Measurements from ENCODE around the gene ATP1A4.
A peak's percentile ranks its signal among the peaks of the same experiment; 100 is the strongest.

ATP1A4 gene

DNA sequence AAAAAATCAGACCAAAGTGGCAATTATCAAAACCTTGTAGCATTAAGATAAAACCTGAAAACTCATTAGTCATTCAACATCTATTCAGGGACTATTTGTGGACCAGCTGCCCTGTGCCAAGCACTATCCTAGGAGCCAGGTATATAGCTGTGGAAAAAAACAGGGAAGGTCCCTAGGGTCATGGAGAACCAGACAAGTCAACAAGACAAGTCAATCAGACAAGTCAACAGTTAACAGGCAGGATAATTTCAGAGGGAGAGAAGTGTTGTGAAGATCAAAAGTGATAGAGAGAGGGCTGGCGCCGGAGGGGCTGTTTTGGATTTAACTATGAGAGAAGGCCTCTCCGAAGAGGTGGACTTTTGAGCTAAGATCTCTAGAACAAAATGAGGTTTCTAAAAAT lies 3.3 kb upstream of the ATP1A4 start:
- DNase-seq: no peak

DNA sequence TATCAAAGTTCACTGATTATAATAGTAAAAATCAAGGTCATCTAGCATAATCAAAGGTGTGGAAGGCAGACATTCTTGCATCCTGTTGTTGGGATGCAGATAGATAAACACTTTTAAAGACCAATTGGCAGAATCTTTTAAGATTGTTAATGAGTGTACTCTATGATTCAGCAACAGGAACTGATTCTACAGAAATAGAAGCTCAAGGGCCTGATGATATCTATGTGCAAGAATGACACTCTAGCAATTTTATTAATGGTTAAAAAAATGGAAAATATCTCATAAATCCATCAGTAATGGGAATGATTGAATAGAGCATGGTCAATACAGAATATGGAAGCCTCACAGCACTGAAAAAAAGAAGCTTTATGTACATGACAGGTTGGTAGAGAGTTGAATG lies 2.2 kb upstream of the ATP1A4 start:
- DNase-seq: no peak

DNA sequence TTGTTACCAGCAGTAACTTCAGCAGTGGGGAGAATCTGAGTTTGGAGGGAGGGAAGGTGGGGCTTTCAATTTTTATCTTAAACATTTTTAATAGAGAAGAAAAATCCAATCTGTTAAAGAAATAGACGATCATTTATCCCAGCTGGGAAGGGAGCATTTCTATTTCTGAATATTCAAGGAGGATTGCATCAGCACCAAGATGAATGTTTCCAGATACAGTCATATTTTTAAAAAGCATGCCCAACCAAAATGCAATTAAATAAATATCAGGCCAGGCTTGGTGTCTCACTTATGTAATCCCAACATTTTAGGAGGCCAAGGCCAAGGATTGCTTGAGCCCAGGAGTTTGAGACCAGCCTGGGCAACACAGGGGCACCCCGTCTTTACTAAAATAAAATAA lies 1.7 kb upstream of the ATP1A4 start:
- DNase-seq: no peak

DNA sequence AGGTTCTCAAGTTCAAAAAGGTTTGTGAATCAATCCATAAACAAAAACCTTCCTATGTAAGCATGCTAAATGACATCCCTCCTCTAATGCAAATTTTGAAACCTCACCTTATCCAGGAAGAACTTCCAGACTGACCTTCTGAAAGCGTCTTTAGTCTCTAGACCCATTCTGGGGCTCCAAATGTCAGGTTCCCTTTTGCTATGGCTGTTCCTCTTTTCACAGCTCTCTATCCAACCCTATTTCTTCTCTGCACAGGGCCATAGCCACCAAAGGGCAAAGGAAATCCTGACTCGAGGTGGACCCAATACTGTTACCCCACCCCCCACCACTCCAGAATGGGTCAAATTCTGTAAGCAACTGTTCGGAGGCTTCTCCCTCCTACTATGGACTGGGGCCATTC lies 3.4 kb downstream of the ATP1A4 start:
- no peak for DNase-seq

DNA sequence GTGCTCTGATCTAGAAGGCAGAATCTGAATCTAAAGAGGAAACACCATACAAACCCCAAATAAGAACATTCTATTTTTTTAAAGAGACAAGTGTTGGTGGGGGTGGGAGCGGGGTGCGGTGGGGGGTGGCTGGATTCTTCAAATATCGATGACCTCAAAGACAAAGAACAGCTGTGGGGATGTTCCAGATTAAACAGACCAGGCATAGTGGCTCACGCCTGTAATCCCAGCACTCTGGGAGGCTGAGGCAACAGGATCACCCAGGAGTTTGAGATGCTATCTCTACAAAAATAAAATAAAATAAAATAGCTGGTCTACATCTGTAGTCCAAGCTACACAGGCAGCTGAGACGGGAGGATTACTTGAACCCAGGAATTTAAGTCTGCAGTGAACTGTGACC lies 5.0 kb downstream of the ATP1A4 start:
- DNase-seq: no peak

DNA sequence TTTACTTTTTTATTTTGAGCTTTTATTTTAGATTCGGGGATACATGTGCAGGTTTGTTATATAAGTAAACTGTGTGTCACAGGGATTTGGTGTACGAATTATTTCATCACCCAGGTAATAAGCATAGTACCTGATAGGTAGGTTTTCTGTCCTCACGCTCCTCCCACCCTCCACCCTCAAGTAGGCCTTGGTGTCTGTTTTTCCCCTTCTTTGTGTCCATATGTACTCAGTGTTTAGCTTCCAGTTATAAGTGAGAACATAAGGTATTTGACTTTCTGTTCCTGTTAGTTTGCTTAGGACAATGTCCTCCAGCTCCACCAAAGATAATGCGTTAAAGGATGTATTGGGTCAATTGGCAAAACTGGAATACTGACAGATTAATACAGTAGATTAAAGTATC lies 5.8 kb downstream of the ATP1A4 start:
- no peak for DNase-seq

DNA sequence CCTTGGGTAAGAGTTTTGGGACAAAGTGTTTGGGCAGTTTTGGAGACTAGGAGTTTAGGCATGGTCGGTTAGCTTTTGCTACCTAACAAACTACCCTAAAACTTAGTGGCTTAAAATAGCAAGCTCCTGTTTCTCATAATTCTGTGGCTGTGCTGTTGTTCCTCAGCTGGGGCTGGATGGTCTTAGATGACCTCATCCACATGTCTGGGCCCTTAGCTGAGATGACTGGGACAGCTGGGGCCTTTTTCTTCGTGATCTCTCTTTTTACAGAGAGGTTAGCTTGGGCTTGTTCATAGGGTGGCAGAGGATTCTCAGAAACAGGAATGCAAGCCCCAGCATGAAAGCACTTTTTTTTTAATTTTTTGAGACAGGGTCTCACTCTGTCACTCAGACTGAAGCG lies 6.6 kb downstream of the ATP1A4 start:
- no peak for DNase-seq

DNA sequence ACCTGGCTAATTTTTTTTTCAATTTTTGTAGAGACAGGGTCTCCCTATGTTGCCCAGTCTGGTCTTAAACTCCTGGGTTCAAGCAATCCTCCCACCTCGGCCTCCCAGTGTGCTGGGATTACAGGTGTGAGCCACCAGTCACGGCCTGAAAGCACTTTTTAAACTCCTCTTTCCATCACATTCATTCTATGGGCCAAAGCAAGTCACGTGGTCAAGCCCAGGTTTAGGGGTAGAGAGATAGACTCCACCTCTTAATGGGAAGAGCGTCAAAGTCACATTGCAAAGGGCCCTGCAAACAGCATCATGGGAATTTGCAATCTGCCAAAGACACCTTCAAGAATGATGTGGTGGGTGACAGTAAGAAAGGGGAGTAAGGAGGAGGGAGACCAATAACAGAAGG lies 7.1 kb downstream of the ATP1A4 start:
- no peak for DNase-seq

DNA sequence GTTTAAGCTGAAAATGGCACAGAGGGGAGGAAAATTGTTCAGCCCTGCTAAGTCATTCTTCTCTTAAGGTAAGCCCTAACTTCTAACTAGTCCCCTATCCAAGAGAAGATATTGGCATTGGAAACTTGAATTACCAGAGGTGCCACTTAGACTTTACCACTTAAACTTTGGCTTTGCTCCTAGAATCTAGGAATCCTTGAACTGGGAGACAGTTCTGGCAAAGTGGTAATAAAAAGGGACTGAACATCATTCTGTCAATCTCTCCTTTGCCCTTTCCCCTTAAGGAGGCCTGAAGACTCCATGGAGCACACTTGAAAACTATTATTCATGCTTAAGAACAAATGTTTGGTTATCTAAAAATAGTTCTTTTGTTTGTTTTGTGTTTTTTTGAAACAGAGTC lies 8.4 kb downstream of the ATP1A4 start:
- DNase-seq: no peak

DNA sequence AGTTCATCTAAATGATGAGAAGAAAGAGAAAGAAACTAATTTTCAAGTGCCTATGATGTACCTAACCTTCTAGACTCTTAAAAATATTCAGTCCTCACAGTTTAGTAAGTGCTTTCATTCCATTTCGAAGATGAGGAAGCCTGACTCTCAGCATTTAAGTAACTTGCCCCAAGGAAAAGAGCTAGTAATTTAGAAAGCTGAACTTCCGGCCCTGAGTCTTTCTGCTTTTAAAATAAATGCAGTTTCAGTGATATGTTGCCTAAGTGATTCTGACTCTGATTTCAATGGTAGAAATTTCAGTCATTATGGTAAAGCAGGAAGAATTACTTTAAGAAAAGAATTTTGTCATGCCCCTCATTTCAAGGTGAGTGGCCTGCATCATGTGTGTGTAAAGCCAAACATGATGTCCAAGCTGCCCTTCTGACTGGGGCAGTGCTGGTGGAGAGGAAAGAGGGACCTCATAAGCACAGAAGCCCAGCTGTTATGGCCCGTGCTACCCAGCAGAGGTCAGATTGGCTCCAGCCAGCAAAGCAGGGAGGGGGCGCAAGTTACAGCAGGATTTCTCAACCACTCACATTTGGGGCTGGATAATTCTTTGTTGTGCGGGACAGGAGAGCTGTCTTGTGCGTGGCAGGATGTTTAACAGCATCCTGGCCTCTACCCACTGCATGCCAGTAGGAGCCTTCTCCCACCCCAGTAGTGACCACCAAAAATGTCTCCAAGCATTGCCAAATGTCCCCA lies 10.7 kb downstream of the ATP1A4 start:
- DNase-seq: no peak

DNA sequence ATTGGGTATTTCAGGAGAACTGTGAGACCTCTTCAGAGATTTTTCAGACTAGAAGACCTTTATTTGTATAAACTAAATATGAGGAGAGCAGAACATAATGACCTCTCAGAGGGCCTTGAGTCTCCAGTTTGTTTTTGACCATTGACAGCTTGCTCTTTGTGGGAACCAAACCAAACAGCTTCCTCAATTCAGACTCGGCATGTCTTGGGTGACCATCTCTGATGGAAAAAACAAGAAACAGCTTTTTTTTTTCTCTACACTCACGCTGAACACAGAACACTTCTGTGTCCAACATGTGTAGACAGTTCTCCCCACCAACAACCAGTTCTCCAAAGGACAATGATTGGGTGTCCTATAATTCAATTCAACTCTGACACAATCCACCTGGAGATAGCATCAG lies 11.5 kb downstream of the ATP1A4 start:
- no peak for DNase-seq

DNA sequence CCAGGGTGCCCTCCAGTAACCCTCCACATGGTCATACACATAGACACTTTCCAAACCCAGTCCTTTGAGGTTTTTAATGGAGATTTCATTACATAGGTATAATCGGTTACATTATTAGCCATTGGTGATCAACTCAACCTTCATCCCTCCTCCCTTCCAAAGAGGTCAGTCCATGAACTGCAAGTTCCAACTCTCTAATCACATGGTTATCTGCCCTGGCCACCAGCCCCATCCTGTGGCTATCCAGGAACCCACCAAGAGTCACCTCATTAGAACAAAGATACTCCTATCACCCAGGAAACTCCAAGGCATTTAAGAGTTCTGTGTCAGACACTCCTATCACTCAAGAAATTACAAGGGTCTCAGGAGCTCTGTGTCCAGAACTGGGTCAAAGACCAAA lies 12.2 kb downstream of the ATP1A4 start:
- no peak for DNase-seq

DNA sequence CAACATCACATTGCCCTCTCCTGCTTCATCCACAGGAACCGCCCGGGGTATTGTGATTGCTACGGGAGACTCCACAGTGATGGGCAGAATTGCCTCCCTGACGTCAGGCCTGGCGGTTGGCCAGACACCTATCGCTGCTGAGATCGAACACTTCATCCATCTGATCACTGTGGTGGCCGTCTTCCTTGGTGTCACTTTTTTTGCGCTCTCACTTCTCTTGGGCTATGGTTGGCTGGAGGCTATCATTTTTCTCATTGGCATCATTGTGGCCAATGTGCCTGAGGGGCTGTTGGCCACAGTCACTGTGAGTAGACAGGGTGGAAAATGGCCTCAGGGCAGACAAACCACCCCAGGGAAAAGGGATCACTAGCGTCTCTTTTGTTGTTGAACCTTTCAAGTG lies 12.7 kb downstream of the ATP1A4 start:
- no peak for DNase-seq

DNA sequence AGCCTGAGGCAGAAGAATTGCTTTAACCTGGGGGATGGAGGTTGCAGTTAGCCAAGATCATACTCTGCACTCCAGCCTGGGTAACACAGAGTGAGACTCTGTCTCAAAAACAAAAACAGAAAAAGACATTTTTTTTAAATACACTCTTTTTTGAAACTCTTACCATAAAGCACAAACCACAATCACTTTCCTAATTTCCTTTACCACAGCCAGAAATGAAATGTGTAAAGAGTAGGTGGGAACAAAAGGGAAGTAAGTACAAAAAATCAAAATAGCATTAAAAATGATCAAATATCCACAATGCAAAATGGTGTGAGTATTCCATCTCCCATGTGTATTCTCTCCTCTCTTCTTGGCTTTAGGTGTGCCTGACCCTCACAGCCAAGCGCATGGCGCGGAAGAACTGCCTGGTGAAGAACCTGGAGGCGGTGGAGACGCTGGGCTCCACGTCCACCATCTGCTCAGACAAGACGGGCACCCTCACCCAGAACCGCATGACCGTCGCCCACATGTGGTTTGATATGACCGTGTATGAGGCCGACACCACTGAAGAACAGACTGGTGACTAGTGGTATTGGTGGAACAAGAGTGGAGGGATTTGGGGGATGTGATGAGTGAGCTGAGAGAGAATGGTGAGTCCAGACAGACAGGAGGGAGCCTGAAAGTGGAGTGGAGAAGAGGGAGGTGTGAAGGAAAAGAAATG lies 14.9 kb downstream of the ATP1A4 start:
- DNase-seq: no peak

DNA sequence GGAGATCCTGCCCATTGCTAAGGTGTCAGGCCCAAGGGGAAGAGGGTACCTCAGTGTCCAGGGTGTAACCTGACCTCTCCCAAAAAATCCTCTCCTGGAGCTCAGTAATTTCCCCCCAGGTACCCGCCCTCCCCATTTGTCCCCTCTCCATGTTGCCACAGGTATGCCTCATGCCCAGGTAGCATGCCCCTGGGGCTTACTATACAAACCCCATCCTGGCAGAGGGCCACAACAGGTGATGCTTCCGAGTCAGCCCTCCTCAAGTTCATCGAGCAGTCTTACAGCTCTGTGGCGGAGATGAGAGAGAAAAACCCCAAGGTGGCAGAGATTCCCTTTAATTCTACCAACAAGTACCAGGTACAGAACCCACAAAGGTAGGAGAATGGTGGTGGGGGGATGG lies 15.7 kb downstream of the ATP1A4 start:
- DNase-seq: no peak

DNA sequence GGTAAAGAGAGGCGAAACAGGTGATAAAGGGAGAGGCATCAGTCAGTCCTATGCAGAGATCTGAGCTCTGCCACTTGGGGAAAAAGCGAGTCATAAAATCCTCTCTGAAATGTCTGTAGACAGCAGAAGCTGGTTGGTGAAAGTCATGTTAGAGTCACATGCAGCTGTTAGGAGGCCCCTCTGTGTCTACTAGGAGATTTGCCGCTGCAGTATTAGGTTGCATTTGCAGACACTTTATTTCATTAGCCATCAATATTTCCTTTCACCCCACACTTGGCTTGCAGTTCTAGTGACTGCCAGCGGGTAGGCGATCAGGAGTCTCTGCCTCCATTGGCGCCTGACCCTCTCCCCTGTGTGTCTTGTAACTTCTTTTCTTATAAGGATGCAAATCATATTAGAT lies 16.2 kb downstream of the ATP1A4 start:
- DNase-seq: peak; percentile 40

DNA sequence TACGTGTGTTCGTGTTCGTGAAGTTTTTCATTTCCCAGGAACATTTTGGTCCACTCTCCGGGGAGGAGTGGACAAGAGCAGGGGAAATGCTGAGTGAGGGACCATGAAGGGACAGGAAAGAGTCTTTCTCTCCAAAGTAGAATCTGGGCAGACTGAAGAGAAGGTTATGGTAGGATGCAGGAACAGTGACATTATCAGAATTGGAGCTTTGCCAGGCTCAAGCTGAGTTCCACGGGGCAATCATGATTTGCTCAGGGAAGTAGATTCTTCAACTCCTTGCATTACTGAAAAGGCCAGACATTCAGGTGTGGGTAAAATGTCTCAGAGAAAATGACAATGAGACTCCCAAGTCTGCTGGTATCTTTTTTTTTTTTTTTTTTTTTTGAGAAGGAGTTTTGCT lies 16.6 kb downstream of the ATP1A4 start:
- DNase-seq: no peak

DNA sequence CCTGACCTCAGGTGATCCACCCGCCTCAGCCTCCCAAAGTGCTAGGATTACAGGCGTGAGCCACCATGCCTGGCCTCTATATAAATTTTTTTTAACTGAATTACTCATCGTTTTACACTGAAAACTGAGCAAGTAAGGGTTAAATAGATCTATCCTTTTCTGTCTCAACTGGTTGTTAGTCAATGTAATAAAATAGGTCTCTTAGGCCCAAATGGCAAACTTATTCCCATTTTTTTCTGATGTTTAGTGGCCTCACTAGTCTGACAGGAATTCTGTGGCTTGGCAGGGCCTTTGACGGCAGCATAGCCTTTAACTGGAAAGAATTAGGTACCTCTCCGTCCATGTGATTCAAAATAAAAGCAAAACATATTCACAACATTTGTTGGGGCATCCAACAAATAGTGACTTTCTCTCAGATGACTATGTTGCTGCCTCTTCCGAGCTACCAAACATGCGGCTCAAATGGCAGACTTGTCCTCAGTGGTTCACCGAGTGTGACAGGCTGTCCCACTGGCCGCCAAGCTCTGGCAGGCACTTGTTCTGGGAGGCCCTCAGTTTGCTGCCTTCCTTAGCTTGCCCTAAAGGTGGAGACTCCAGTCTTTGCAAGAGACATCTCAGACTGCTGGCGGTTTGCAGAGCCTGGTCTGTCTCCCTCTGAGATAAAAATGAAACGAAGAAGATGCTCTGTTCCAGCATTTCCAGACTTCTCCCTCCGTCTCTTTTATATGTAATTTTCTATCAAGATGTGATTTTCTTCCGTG lies 17.4 kb downstream of the ATP1A4 start:
- DNase-seq: no peak

DNA sequence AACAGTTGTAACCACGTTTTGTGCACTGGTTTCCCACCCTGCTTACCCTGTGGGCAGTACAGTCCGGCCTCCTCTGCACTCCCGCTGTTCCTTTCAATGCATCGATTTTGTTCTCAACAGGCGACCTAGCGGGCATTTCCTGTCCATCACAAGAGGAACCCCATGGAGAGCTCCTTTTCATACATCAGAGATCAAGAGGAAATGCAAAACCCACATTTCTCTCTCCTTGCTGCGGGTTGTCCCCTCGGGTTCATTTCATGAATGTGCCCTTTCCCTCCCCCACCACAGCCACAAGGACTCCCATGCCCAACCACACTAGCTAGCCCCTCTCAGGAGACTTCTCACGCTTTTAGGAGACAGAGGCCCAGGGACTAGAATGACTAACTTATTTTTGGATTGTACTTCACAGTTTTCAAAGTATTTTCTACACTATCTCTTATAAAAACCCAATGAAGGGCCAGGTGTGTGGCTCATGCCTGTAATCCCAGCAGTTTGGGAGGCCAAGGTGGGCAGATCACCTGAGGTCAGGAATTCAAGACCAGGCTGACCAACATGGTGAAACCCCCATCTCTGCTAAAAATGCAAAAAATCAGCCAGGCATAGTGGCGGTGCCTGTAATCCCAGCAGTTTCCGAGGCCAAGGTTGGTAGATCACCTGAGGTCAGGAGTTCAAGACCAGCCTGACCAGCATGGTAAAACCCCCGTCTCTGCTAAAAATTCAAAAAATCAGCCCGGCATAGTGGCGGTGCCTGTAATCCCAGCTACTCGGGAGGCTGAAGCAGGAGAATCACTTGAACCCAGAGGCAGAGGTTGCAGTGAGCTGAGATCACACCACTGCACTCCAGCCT lies 18.4 kb downstream of the ATP1A4 start:
- peak; percentile 51 for DNase-seq

DNA sequence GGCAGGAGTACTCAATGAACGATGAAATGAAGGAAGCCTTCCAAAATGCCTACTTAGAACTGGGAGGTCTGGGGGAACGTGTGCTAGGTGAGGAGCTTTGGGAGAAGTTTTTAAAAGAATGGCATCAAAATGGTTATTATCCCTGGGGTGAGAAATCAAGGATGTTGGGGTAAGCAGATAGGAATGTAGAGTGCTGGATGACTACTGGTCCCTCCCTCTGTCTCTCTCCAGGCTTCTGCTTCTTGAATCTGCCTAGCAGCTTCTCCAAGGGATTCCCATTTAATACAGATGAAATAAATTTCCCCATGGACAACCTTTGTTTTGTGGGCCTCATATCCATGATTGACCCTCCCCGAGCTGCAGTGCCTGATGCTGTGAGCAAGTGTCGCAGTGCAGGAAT lies 20.0 kb downstream of the ATP1A4 start:
- no peak for DNase-seq

DNA sequence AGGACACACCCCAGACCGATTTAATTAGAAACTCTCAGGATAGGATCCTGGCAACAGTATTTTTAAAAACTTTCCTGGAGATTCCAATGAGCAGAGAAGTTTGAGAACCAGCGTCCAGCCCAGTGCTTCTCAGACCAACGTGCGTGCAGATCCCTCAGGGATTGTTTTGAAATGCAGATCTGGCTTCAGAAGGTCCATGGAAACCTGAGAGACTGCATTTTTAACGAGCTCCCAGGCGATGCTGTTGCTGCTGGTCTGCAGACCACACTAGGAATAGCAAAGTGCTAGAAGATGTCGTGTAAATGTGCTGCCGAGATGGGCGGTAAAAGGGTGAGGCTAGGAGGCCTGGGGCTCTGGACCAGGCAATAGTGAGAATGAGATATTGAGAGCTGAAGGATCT lies 20.6 kb downstream of the ATP1A4 start:
- DNase-seq: no peak

DNA sequence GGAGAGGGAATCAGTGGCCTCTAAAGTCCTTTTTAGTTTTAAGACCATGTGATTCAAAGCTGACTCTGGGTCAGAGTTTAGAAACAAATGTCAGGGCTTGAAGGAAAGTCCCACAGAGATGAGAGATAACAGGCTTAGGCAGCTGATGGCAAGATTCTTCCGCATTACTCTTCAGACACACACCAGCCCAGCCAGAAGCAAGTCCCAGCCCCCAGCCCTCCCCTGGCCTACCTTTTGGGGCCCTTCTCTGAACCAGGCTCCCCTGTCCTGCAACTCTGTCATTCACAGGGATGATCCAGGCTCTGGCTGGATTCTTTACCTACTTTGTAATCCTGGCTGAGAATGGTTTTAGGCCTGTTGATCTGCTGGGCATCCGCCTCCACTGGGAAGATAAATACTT lies 25.8 kb downstream of the ATP1A4 start:
- DNase-seq: no peak

DNA sequence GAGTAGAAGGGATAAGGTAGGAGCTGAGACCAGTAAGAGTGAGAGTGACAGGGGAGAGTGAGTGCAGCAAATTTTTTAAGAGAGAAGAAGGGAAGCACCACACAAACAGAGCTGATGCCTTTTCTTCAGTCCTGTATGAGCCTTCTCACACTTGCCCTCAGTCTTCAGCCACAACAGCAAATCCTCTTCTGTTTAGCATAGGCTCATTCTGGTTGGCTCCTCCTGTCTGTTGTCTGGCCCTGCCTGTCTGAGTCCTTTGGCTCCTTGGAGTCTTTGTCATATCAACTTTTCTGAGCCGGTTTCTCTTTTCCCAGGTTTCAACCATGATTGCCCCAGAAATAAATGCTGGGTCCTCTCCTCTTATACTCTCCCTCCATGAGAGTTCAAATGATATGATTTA lies 26.3 kb downstream of the ATP1A4 start:
- no peak for DNase-seq

Data from stimulated activated CD4-positive, alpha-beta T cell treated with anti-CD3 and anti-CD28 coated beads, Interleukin-1b, Interleukin-23, amount 100 ng/mL, for 48 hours (primary cell).